Liver (tissue), 9 donors: Measurements from ENCODE around the gene HTR7. TPM values are rescaled to one million over a fixed set of nuclear protein-coding genes. Genes with fewer than 3 reads are reported as not detected.
"Not testable (repeated sequence)": the region's sequence is repeated elsewhere in the genome, so short reads cannot be mapped to it uniquely, and the experiment has no call there.

Experiments used
- DNase-seq: peaks from one replicate; pipeline ENCODE4 v3.0.0-alpha.2; 2017; ENCODE audit warnings: low spot score
- H3K27ac ChIP-seq, 2 donors: one replicate each; pipeline ENCODE4 v1.7.0; 2013; ENCODE audit warnings: inconsistent platforms in 2 of 2, low read length in 2 of 2, control low read depth in 1 of 2, low read depth in 1 of 2, mild to moderate bottlenecking in 1 of 2
- H3K27me3 ChIP-seq, 4 donors: one replicate each; pipeline versions ENCODE4 v1.6.1 to v1.7.0; 2013; ENCODE audit warnings: low read length in 3 of 4, inconsistent platforms in 1 of 4, mild to moderate bottlenecking in 1 of 4, moderate library complexity in 1 of 4; ENCODE audit not compliant: control insufficient read depth in 4 of 4, insufficient read depth in 4 of 4
- H3K36me3 ChIP-seq, 4 donors: one replicate each; pipeline versions ENCODE4 v1.6.1 to v1.7.0; 2013; ENCODE audit warnings: low read length in 3 of 4, mild to moderate bottlenecking in 3 of 4, low read depth in 1 of 4, moderate library complexity in 1 of 4; ENCODE audit not compliant: control insufficient read depth in 4 of 4, insufficient read depth in 3 of 4
- H3K4me1 ChIP-seq, 4 donors: one replicate each; pipeline versions ENCODE4 v1.6.1 to v1.7.0; 2013; ENCODE audit warnings: low read length in 3 of 4, mild to moderate bottlenecking in 3 of 4, moderate library complexity in 1 of 4; ENCODE audit not compliant: control insufficient read depth in 4 of 4, insufficient read depth in 4 of 4
- H3K4me3 ChIP-seq, 3 donors: one replicate each; pipeline versions ENCODE4 v1.6.1 to v1.7.0; 2013; ENCODE audit warnings: low read length in 3 of 3, control low read depth in 1 of 3, low read depth in 1 of 3, mild to moderate bottlenecking in 1 of 3
- H3K9ac ChIP-seq, 2 donors: one replicate each; pipeline ENCODE4 v1.7.0; 2013; ENCODE audit warnings: low read length in 2 of 2, mild to moderate bottlenecking in 2 of 2, moderate library complexity in 2 of 2, control low read depth in 1 of 2, low read depth in 1 of 2
- H3K9me3 ChIP-seq, 4 donors: one replicate each; pipeline versions ENCODE4 v1.6.1 to v1.7.0; 2013; ENCODE audit warnings: low read length in 3 of 4; ENCODE audit not compliant: control insufficient read depth in 4 of 4
- EGR1 ChIP-seq, 2 donors: IDR thresholded peaks; 2 replicates each; pipeline ENCODE4 v1.6.1; 2016 to 2018; ENCODE audit warnings: antibody characterized with exemption in 2 of 2, low read depth in 2 of 2
- FOXA1 ChIP-seq: IDR thresholded peaks from 2 replicates; pipeline ENCODE4 v1.6.1; 2016; ENCODE audit warnings: antibody characterized with exemption
- FOXA2 ChIP-seq: IDR thresholded peaks from 2 replicates; pipeline ENCODE4 v1.6.1; 2016; ENCODE audit warnings: antibody characterized with exemption
- GABPA ChIP-seq, 2 donors: IDR thresholded peaks in 1 of 2; conservative IDR thresholded peaks in 1 of 2; 2 replicates each; pipeline ENCODE4 v1.6.1; 2016; ENCODE audit warnings: antibody characterized with exemption in 2 of 2, mild to moderate bottlenecking in 1 of 2, moderate library complexity in 1 of 2
- HNF4A ChIP-seq, 2 donors: conservative IDR thresholded peaks; 2 replicates each; pipeline ENCODE4 v1.6.1; 2016; ENCODE audit warnings: antibody characterized with exemption in 2 of 2, mild to moderate bottlenecking in 2 of 2
- HNF4G ChIP-seq: IDR thresholded peaks from 2 replicates; pipeline ENCODE4 v1.6.1; 2016; ENCODE audit warnings: antibody characterized with exemption
- JUND ChIP-seq, 2 donors: IDR thresholded peaks; 2 replicates each; pipeline ENCODE4 v1.6.1; 2016; ENCODE audit warnings: antibody characterized with exemption in 2 of 2
- NR2F2 ChIP-seq: IDR thresholded peaks from 2 replicates; pipeline ENCODE4 v1.6.1; 2016; ENCODE audit warnings: antibody characterized with exemption
- RAD21 ChIP-seq, 2 donors: IDR thresholded peaks; 2 replicates each; pipeline ENCODE4 v1.6.1; 2016; ENCODE audit warnings: antibody characterized with exemption in 2 of 2, mild to moderate bottlenecking in 2 of 2
- RXRA ChIP-seq, 2 donors: IDR thresholded peaks; 2 replicates each; pipeline ENCODE4 v1.6.1; 2017 to 2018; ENCODE audit warnings: antibody characterized with exemption in 2 of 2, mild to moderate bottlenecking in 1 of 2
- SP1 ChIP-seq: IDR thresholded peaks from 2 replicates; pipeline ENCODE4 v1.6.1; 2018; ENCODE audit warnings: antibody characterized with exemption, mild to moderate bottlenecking
- TAF1 ChIP-seq: conservative IDR thresholded peaks from 2 replicates; pipeline ENCODE4 v1.6.1; 2016; ENCODE audit warnings: antibody characterized with exemption, mild to moderate bottlenecking
- YY1 ChIP-seq: IDR thresholded peaks from 2 replicates; pipeline ENCODE4 v1.6.1; 2016; ENCODE audit warnings: antibody characterized with exemption, mild to moderate bottlenecking
- WGBS: extraction: QIAGEN DNeasy Blood & Tissue Kit; methylation state at CpG from one replicate; pipeline ENCODE4 v1.1.7; 2013; 5-methylcytosine and 5-hydroxymethylcytosine counted together
- polyA plus RNA-seq, 2 donors: library from polyadenylated mRNA; stranded (reverse) in 1 of 2; unstranded in 1 of 2; fragments of 200-250 nt in 1 of 2; fragments of >200 nt in 1 of 2; fragmentation: Nextera tagmentation in 1 of 2; extraction: Ambion mirVana in 1 of 2; gene quantifications; one replicate each; pipeline versions ENCODE4 v1.2.1 to v1.2.3, GENCODE V29; 2013 to 2015
- total RNA-seq, 2 donors: library from RNA; depleted of rRNA; stranded (reverse); fragments of >200 nt; gene quantifications; one replicate each; pipeline ENCODE4 v1.2.3, GENCODE V29; 2014
- TF ChIP-seq, protein P1 (sequence below): IDR thresholded peaks from 2 replicates; pipeline ENCODE4 v1.6.1; 2016; ENCODE audit warnings: antibody characterized with exemption, mild to moderate bottlenecking
- TF ChIP-seq, protein P2 (sequence below): IDR thresholded peaks from 2 replicates; pipeline ENCODE4 v1.6.1; 2016; ENCODE audit warnings: antibody characterized with exemption
- TF ChIP-seq, protein P3 (sequence below): IDR thresholded peaks from 2 replicates; pipeline ENCODE4 v1.6.1; 2016; ENCODE audit warnings: antibody characterized with exemption
- TF ChIP-seq, protein P4 (sequence below): IDR thresholded peaks from 2 replicates; pipeline ENCODE4 v1.6.1; 2016; ENCODE audit warnings: antibody characterized with exemption
- TF ChIP-seq, protein P5 (sequence below): fragments of 150-350 bp; IDR thresholded peaks from 2 replicates; pipeline ENCODE4 v1.5.1; 2017; ENCODE audit warnings: improper control_type of control experiment, low read depth, low read length; ENCODE audit not compliant: missing input control
- donor health status: healthy.
- donor health status: healthy.
- donor health status: healthy.
- donor health status: healthy.
- donor health status: healthy.

HTR7 gene
- total and polyA plus RNA-seq, 4 donors, result 0.17 to 0.61 (median 0.18) TPM; not detected in 1

DNA sequence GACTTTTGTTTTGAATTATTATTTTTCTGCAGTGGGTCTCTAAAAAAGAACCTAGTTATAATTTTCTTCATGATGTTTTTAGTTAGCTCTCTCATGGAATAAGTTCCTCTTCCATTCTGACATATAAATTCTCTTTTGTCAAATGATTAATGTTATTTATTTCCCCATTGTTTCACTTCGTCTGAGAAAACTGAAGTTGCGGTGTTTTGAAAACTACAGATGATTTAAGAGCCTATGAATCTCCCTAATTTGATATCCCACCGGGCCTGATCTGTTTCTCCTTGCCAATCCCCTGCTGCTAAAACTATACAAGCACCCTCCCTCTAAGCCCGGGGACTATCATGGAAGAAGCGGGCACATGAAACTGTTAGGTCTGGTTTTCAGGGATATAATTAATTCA, 41.4 kb downstream of the HTR7 start (continued):
- TF ChIP-seq, protein P1, sequence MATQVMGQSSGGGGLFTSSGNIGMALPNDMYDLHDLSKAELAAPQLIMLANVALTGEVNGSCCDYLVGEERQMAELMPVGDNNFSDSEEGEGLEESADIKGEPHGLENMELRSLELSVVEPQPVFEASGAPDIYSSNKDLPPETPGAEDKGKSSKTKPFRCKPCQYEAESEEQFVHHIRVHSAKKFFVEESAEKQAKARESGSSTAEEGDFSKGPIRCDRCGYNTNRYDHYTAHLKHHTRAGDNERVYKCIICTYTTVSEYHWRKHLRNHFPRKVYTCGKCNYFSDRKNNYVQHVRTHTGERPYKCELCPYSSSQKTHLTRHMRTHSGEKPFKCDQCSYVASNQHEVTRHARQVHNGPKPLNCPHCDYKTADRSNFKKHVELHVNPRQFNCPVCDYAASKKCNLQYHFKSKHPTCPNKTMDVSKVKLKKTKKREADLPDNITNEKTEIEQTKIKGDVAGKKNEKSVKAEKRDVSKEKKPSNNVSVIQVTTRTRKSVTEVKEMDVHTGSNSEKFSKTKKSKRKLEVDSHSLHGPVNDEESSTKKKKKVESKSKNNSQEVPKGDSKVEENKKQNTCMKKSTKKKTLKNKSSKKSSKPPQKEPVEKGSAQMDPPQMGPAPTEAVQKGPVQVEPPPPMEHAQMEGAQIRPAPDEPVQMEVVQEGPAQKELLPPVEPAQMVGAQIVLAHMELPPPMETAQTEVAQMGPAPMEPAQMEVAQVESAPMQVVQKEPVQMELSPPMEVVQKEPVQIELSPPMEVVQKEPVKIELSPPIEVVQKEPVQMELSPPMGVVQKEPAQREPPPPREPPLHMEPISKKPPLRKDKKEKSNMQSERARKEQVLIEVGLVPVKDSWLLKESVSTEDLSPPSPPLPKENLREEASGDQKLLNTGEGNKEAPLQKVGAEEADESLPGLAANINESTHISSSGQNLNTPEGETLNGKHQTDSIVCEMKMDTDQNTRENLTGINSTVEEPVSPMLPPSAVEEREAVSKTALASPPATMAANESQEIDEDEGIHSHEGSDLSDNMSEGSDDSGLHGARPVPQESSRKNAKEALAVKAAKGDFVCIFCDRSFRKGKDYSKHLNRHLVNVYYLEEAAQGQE, result no peak
- no peak for TF ChIP-seq HNF4A (conservative IDR thresholded peaks at IDR 0.05)

DNA sequence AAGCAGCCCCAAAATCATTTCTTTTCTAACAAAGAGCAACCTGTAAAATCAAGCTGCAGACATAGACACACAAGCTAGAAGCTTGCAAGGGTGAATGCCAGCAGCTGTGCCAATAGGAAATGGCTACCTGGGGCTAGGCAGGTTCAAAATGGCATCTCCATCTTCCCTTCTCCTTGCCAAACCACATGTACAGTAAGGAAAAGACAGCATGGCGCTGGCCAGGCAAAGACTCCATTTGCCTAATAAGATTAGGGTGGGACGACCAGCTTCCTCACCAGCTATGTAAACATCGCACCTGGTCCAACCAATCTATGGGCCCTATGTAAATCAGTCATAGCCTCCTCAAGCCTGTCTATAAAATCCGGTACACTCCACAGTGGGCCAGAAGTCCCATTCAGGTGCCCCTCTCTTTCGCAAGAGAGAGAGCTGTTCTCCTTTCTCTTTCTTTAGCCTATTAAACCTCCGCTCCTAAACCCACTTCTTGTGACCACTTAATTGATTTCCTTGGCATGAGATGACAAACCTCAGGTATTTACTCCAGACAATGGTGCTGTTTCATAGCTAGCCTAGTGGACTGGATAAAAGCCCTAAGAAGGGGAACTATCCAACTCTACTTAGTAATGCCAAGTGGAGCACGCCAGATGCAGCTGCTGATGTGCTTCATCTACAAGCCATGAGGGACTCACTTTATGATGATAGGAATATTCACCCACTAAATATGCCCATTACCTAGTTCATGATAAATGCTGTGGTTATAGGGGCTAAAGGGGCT, 44.1 kb downstream of the HTR7 start:
- H3K9ac ChIP-seq, result no peak overlapping the region
- no peaks in the 10 kb centered on the region for H3K9me3 ChIP-seq
- DNase-seq, result no peak
- 87% methylated on average over 7 of the region's 7 CpGs for WGBS
- H3K27me3 ChIP-seq, result no peaks in the 10 kb centered on the region
- no peak for TF ChIP-seq SP1
- TF ChIP-seq, protein P2, sequence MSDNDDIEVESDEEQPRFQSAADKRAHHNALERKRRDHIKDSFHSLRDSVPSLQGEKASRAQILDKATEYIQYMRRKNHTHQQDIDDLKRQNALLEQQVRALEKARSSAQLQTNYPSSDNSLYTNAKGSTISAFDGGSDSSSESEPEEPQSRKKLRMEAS, result no peak
- no peak for TF ChIP-seq HNF4A (conservative IDR thresholded peaks at IDR 0.05)
- no peak for TF ChIP-seq JUND (IDR thresholded peaks at IDR 0.05)
- TF ChIP-seq, protein P3, sequence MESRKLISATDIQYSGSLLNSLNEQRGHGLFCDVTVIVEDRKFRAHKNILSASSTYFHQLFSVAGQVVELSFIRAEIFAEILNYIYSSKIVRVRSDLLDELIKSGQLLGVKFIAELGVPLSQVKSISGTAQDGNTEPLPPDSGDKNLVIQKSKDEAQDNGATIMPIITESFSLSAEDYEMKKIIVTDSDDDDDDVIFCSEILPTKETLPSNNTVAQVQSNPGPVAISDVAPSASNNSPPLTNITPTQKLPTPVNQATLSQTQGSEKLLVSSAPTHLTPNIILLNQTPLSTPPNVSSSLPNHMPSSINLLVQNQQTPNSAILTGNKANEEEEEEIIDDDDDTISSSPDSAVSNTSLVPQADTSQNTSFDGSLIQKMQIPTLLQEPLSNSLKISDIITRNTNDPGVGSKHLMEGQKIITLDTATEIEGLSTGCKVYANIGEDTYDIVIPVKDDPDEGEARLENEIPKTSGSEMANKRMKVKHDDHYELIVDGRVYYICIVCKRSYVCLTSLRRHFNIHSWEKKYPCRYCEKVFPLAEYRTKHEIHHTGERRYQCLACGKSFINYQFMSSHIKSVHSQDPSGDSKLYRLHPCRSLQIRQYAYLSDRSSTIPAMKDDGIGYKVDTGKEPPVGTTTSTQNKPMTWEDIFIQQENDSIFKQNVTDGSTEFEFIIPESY, result no peak
- TF ChIP-seq, protein P1, result no peak
- no peak for TF ChIP-seq FOXA2
- TF ChIP-seq FOXA1, result no peak
- TF ChIP-seq NR2F2, result no peak
- TF ChIP-seq, protein P4, sequence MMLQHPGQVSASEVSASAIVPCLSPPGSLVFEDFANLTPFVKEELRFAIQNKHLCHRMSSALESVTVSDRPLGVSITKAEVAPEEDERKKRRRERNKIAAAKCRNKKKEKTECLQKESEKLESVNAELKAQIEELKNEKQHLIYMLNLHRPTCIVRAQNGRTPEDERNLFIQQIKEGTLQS, result no peak
- no peak for TF ChIP-seq TAF1
- no peak for TF ChIP-seq YY1
- TF ChIP-seq RAD21 (IDR thresholded peaks at IDR 0.05), result no peak
- TF ChIP-seq, protein P5, sequence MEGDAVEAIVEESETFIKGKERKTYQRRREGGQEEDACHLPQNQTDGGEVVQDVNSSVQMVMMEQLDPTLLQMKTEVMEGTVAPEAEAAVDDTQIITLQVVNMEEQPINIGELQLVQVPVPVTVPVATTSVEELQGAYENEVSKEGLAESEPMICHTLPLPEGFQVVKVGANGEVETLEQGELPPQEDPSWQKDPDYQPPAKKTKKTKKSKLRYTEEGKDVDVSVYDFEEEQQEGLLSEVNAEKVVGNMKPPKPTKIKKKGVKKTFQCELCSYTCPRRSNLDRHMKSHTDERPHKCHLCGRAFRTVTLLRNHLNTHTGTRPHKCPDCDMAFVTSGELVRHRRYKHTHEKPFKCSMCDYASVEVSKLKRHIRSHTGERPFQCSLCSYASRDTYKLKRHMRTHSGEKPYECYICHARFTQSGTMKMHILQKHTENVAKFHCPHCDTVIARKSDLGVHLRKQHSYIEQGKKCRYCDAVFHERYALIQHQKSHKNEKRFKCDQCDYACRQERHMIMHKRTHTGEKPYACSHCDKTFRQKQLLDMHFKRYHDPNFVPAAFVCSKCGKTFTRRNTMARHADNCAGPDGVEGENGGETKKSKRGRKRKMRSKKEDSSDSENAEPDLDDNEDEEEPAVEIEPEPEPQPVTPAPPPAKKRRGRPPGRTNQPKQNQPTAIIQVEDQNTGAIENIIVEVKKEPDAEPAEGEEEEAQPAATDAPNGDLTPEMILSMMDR, result no peak
- TF ChIP-seq RXRA (IDR thresholded peaks at IDR 0.05), result no peak
- no peak for TF ChIP-seq HNF4G
- no peak for TF ChIP-seq GABPA (IDR thresholded peaks at IDR 0.05 in 1 of 2, conservative IDR thresholded peaks at IDR 0.05 in 1 of 2)
- no peak for TF ChIP-seq EGR1 (IDR thresholded peaks at IDR 0.05; ENCODE audit: low read depth in 2 of 2)
- H3K4me1 ChIP-seq, result no peaks in the 10 kb centered on the region
- H3K27ac ChIP-seq, result no peak overlapping the region
- H3K36me3 ChIP-seq, result no peaks in the 10 kb centered on the region
- no peak overlapping the region for H3K4me3 ChIP-seq

DNA sequence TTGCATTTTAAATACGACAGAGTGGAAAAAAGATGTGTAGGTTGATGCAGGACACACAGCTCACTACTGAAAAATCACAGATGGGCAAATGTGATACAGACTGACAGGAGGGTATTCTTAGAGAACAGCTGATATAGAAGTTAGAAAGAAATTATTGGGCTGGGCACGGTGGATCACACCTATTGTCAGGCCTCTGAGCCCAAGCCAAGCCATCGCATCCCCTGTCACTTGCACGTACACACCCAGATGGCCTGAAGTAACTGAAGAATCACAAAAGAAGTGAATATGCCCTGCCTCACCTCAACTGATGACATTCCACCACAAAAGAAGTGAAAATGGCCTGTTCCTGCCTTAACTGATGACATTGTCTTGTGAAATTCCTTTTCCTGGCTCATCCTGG, 50.7 kb downstream of the HTR7 start:
- H3K36me3 ChIP-seq, H3K27me3 ChIP-seq, H3K9me3 ChIP-seq, H3K4me1 ChIP-seq, H3K27ac ChIP-seq, H3K9ac ChIP-seq, H3K4me3 ChIP-seq, DNase-seq: not testable (repeated sequence)
- WGBS, result 88% methylated on average over 4 of the region's 4 CpGs
